Activated CD4-positive, alpha-beta T cell treated with anti-CD3 and anti-CD28 coated beads, Interleukin-2, amount 50 U/mL, for 16 hours (primary cell): ENCODE data around the gene ITGA1.
"Not testable (repeated sequence)": the region's sequence is repeated elsewhere in the genome, so short reads cannot be mapped to it uniquely, and the experiment has no call there.

Experiments
- DNase-seq: peaks from one replicate; pipeline ENCODE4 v3.0.0-alpha.2; 2020

ITGA1 gene

GRCh38 chr5:52837068-52837467, 49.4 kb downstream of the ITGA1 start:
- no peak for DNase-seq

- DNase-seq = no peak
Observed at GRCh38 chr5:52837591-52838001, 49.9 kb downstream of the ITGA1 start.

GRCh38 chr5:52838326-52839015, 50.8 kb downstream of the ITGA1 start:
- DNase-seq = no peak

- no peak for DNase-seq
Observed at GRCh38 chr5:52839285-52839684, 51.6 kb downstream of the ITGA1 start.

GRCh38 chr5:52840277-52841050, 52.7 kb downstream of the ITGA1 start:
- DNase-seq = no peak

- DNase-seq = no peak
Observed at GRCh38 chr5:52841114-52841513, 53.4 kb downstream of the ITGA1 start.

GRCh38 chr5:52842111-52842510, 54.4 kb downstream of the ITGA1 start:
- no peak for DNase-seq

GRCh38 chr5:52844885-52845284, 57.2 kb downstream of the ITGA1 start:
- DNase-seq = no peak

- DNase-seq = no peak
Observed at GRCh38 chr5:52846182-52846842, 58.6 kb downstream of the ITGA1 start.

- not testable (repeated sequence) for DNase-seq
Observed at GRCh38 chr5:52848688-52849087, 61.0 kb downstream of the ITGA1 start.

- DNase-seq = no peak
Observed at GRCh38 chr5:52849544-52849943, 61.8 kb downstream of the ITGA1 start.

GRCh38 chr5:52853650-52854049, 65.9 kb downstream of the ITGA1 start:
- DNase-seq = no peak

GRCh38 chr5:52854301-52854700, 66.6 kb downstream of the ITGA1 start:
- DNase-seq = no peak

- DNase-seq = no peak
Observed at GRCh38 chr5:52854949-52855348, 67.2 kb downstream of the ITGA1 start.

GRCh38 chr5:52856564-52856963, 68.8 kb downstream of the ITGA1 start:
- peak; percentile 6 for DNase-seq

- DNase-seq = no peak
Observed at GRCh38 chr5:52859628-52860027, 71.9 kb downstream of the ITGA1 start.

- DNase-seq = no peak
Observed at GRCh38 chr5:52861368-52861767, 73.7 kb downstream of the ITGA1 start.

GRCh38 chr5:52863715-52864290, 76.1 kb downstream of the ITGA1 start:
- DNase-seq = no peak

GRCh38 chr5:52864371-52864770, 76.7 kb downstream of the ITGA1 start:
- DNase-seq = no peak

- DNase-seq = no peak
Observed at GRCh38 chr5:52864884-52865283, 77.2 kb downstream of the ITGA1 start.

GRCh38 chr5:52865991-52866390, 78.3 kb downstream of the ITGA1 start:
- DNase-seq = not testable (repeated sequence)

- DNase-seq = no peak
Observed at GRCh38 chr5:52867809-52868208, 80.1 kb downstream of the ITGA1 start.

- no peak for DNase-seq
Observed at GRCh38 chr5:52868417-52868816, 80.7 kb downstream of the ITGA1 start.

- no peak for DNase-seq
Observed at GRCh38 chr5:52869391-52869790, 81.7 kb downstream of the ITGA1 start.
